CD14-positive monocyte (primary cell): ENCODE results near the gene DOCK4. TPM values are rescaled to one million over a fixed set of nuclear protein-coding genes. Genes with fewer than 3 reads are reported as not detected.

ENCODE experiments used
- DNase-seq, 3 donors: peaks; one replicate each; pipeline ENCODE4 v3.0.0-alpha.2; 2011 to 2022
- H2AFZ ChIP-seq: 2 replicates; pipeline ENCODE4 v1.6.0; 2012; ENCODE audit warnings: mild to moderate bottlenecking, low read depth, low read length, inconsistent platforms; ENCODE audit not compliant: insufficient read depth, poor library complexity, severe bottlenecking
- H3K27ac ChIP-seq, 2 donors: 1 replicate in 1 of 2; 2 replicates in 1 of 2; pipeline ENCODE4 v1.5.1; 2012 to 2013; ENCODE audit warnings: low read length in 2 of 2, control low read depth in 1 of 2, inconsistent platforms in 1 of 2, low read depth in 1 of 2, mild to moderate bottlenecking in 1 of 2
- H3K27me3 ChIP-seq, 2 donors: one replicate each; pipeline versions ENCODE4 v1.6.0 to v1.6.1; 2011 to 2013; ENCODE audit warnings: low read length in 2 of 2; ENCODE audit not compliant: control insufficient read depth in 2 of 2, insufficient read depth in 2 of 2
- H3K36me3 ChIP-seq, 2 donors: replicated peaks in 1 of 2; 1 replicate in 1 of 2; 2 replicates in 1 of 2; pipeline versions ENCODE4 v1.5.1 to v1.6.1; 2012 to 2013; ENCODE audit warnings: low read length in 2 of 2, control low read depth in 1 of 2, inconsistent platforms in 1 of 2, mild to moderate bottlenecking in 1 of 2; ENCODE audit not compliant: insufficient read depth in 2 of 2, control insufficient read depth in 1 of 2
- H3K4me1 ChIP-seq, 2 donors: 1 replicate in 1 of 2; 2 replicates in 1 of 2; pipeline versions ENCODE4 v1.5.1 to v1.6.1; 2012 to 2013; ENCODE audit warnings: low read length in 2 of 2, control low read depth in 1 of 2, inconsistent platforms in 1 of 2, mild to moderate bottlenecking in 1 of 2, moderate library complexity in 1 of 2; ENCODE audit not compliant: insufficient read depth in 2 of 2, control insufficient read depth in 1 of 2
- H3K4me2 ChIP-seq: replicated peaks from 2 replicates; pipeline ENCODE3; 2012; ENCODE audit warnings: low read length, moderate library complexity, mild to moderate bottlenecking; ENCODE audit not compliant: poor library complexity, severe bottlenecking; ENCODE audit errors: extremely low read depth
- H3K4me3 ChIP-seq, 3 experiments: fragments of 200-600 bp in 1 of 3; sonication (generic) in 1 of 3; replicated peaks in 1 of 3; 1 replicate in 2 of 3; 2 replicates in 1 of 3; pipeline ENCODE4 v1.5.1; 2011 to 2013; ENCODE audit warnings: low read length in 3 of 3, mild to moderate bottlenecking in 3 of 3, control low read depth in 2 of 3, low read depth in 2 of 3, inconsistent platforms in 1 of 3, moderate library complexity in 1 of 3
- H3K79me2 ChIP-seq: 2 replicates; pipeline ENCODE4 v1.6.0; 2012; ENCODE audit warnings: mild to moderate bottlenecking, control low read depth, inconsistent platforms, low read length, moderate library complexity; ENCODE audit not compliant: insufficient read depth
- H3K9ac ChIP-seq: 2 replicates; pipeline ENCODE4 v1.6.0; 2017; ENCODE audit warnings: low read length, mild to moderate bottlenecking; ENCODE audit not compliant: insufficient read depth, poor library complexity, severe bottlenecking
- H3K9me3 ChIP-seq, 2 donors: replicated peaks in 1 of 2; 1 replicate in 1 of 2; 2 replicates in 1 of 2; pipeline versions ENCODE4 v1.5.1 to v1.6.1; 2012 to 2013; ENCODE audit warnings: low read length in 2 of 2, control low read depth in 1 of 2; ENCODE audit not compliant: control insufficient read depth in 1 of 2, insufficient read depth in 1 of 2
- H4K20me1 ChIP-seq: 2 replicates; pipeline ENCODE4 v1.6.0; 2012; ENCODE audit warnings: mild to moderate bottlenecking, low read length, control low read depth, moderate library complexity; ENCODE audit not compliant: insufficient read depth
- H3K27ac Mint-ChIP-seq, 7 donors: one replicate each; pipeline ENCODE4 v1.8.0; 2020; ENCODE audit warnings: mild to moderate bottlenecking in 7 of 7, mixed read lengths in 7 of 7, moderate library complexity in 6 of 7, inconsistent platforms in 2 of 7
- H3K27me3 Mint-ChIP-seq, 3 donors: one replicate each; pipeline ENCODE4 v1.8.0; 2021 to 2022; ENCODE audit warnings: low read depth in 3 of 3, mild to moderate bottlenecking in 3 of 3, mixed read lengths in 3 of 3, moderate library complexity in 3 of 3, inconsistent platforms in 1 of 3
- H3K36me3 Mint-ChIP-seq, 2 donors: one replicate each; pipeline ENCODE4 v1.8.0; 2020; ENCODE audit warnings: mixed read lengths in 2 of 2, inconsistent platforms in 1 of 2, mild to moderate bottlenecking in 1 of 2
- H3K4me1 Mint-ChIP-seq: one replicate; pipeline ENCODE4 v1.8.0; 2020; ENCODE audit warnings: mild to moderate bottlenecking, mixed read lengths
- H3K4me3 Mint-ChIP-seq, 2 donors: one replicate each; pipeline ENCODE4 v1.8.0; 2020; ENCODE audit warnings: mild to moderate bottlenecking in 2 of 2, mixed read lengths in 2 of 2, moderate library complexity in 1 of 2
- H3K9me3 Mint-ChIP-seq, 7 donors: one replicate each; pipeline ENCODE4 v1.8.0; 2020 to 2022; ENCODE audit warnings: mixed read lengths in 7 of 7, mild to moderate bottlenecking in 6 of 7, moderate library complexity in 6 of 7, inconsistent platforms in 2 of 7
- CTCF ChIP-seq: fragments of 200-600 bp; IDR thresholded peaks from one replicate; pipeline ENCODE4 v1.8.0; 2022; ENCODE audit warnings: antibody characterized with exemption, mild to moderate bottlenecking
- WGBS: methylation state at CpG from one replicate; pipeline ENCODE4 v1.1.5; 2013; ENCODE audit warnings: missing lambda C conversion rate; ENCODE audit not compliant: insufficient coverage; 5-methylcytosine and 5-hydroxymethylcytosine counted together
- intact Hi-C, 2 donors: fragments of 100-400 bp; cut with micrococcal nuclease; formaldehyde crosslinking; loops; one replicate each; pipeline versions ENCODE4 v1.15.0 to v1.15.1; 2023
- polyA plus RNA-seq, 3 donors: library from polyadenylated mRNA; depleted of rRNA in 1 of 3; unstranded in 2 of 3; stranded (reverse) in 1 of 3; fragments of 300-500 nt in 2 of 3; fragments of >200 nt in 1 of 3; fragmentation: Illumina TruSeq in 2 of 3; gene quantifications; 1 replicate in 2 of 3; 2 replicates in 1 of 3; pipeline ENCODE4 v1.2.3, GENCODE V29; 2012 to 2021

The DOCK4 gene
- polyA plus RNA-seq, 3 donors, result 1.3 to 5.0 (median 2.7) TPM

GRCh38 chr7:112186300-112186699 lies 19.9 kb downstream of the DOCK4 start:
- Histone ChIP-seq H3K79me2 (no peaks in the 10 kb centered on the region), H3K9me3 (no peaks in the 10 kb centered on the region), H3K4me2 (no peak overlapping the region), H3K4me1 (no peaks in the 10 kb centered on the region), H3K9ac (no peak overlapping the region), H3K4me3 (no peak overlapping the region), H3K36me3 (no peaks in the 10 kb centered on the region), H2AFZ (no peak overlapping the region), H4K20me1 (peaks cover 4% of the 10 kb centered on the region), H3K27me3 (no peaks in the 10 kb centered on the region), H3K27ac (no peak overlapping the region)
- no peaks in the 10 kb centered on the region for H3K36me3 Mint-ChIP-seq
- no peak for TF ChIP-seq CTCF
- no peak overlapping the region for H3K4me3 Mint-ChIP-seq
- peaks cover 4% of the 10 kb centered on the region for H3K4me1 Mint-ChIP-seq
- no CpG with 5 or more reads among the region's 1 CpG for WGBS
- no peak overlapping the region for H3K27ac Mint-ChIP-seq
- intact Hi-C loops, result no loop called here
- no peaks in the 10 kb centered on the region for H3K9me3 Mint-ChIP-seq
- no peak for DNase-seq
- H3K27me3 Mint-ChIP-seq, result peaks cover 2 to 5% (median 2%) of the 10 kb centered on the region in 3 donors

- no peak for DNase-seq
- Histone ChIP-seq H3K79me2 (no peaks in the 10 kb centered on the region), H4K20me1 (peaks cover 3% of the 10 kb centered on the region), H3K4me2 (no peak overlapping the region), H3K9ac (no peak overlapping the region), H3K27me3 (no peaks in the 10 kb centered on the region), H3K27ac (no peak overlapping the region), H3K9me3 (no peaks in the 10 kb centered on the region), H3K4me3 (no peak overlapping the region), H3K4me1 (no peaks in the 10 kb centered on the region), H3K36me3 (no peaks in the 10 kb centered on the region), H2AFZ (no peak overlapping the region)
- intact Hi-C loops, result no loop called here
- Mint-ChIP-seq H3K9me3 (no peaks in the 10 kb centered on the region), H3K27ac (peak overlapping the region in 1 of 7 donors; percentile 27), H3K36me3 (no peaks in the 10 kb centered on the region), H3K27me3 (peaks cover 2 to 3% (median 2%) of the 10 kb centered on the region in 3 donors), H3K4me3 (no peak overlapping the region), H3K4me1 (peaks cover 4% of the 10 kb centered on the region)
- WGBS, result 88% methylated on average over 3 of the region's 4 CpGs
- no peak for TF ChIP-seq CTCF
Observed at GRCh38 chr7:112185005-112185834, 21.0 kb downstream of the DOCK4 start.
